HG02623 (cell line): ENCODE results near the gene ACOX3.
"Not testable (repeated sequence)": the region's sequence is repeated elsewhere in the genome, so short reads cannot be mapped to it uniquely, and the experiment has no call there.

Experiments
- ATAC-seq: cut with Tn5 transposase; IDR thresholded peaks from one replicate; pipeline ENCODE4 v1.9.1; 2021; ENCODE audit warnings: moderate library complexity; ENCODE audit not compliant: unreplicated experiment

Gene ACOX3

GRCh38 chr4:8391071-8391470 lies 49.5 kb downstream of the ACOX3 start:
- no peak for ATAC-seq

- no peak for ATAC-seq
Measured at GRCh38 chr4:8390577-8390976, 49.9 kb downstream of the ACOX3 start.

DNA sequence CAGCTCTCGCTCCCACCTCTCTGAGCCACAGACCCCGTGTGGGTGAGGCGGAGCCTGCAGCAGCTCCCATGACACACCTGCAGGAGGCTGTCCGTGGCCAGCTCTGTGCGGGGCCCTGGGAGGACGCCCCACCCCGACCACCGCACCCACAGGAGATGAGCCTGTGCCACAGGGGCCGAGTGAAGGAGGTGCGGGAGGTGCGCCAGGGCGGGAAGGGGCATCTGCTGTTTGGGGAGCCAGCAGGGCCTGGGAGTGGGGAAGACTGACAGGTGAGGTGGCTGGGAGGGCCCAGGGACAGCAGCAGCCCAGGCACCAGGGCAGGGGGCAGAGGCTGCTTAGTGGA lies 52.0 kb downstream of the ACOX3 start:
- ATAC-seq = no peak

- ATAC-seq = no peak
Measured at GRCh38 chr4:8387615-8388527, 52.7 kb downstream of the ACOX3 start.

DNA sequence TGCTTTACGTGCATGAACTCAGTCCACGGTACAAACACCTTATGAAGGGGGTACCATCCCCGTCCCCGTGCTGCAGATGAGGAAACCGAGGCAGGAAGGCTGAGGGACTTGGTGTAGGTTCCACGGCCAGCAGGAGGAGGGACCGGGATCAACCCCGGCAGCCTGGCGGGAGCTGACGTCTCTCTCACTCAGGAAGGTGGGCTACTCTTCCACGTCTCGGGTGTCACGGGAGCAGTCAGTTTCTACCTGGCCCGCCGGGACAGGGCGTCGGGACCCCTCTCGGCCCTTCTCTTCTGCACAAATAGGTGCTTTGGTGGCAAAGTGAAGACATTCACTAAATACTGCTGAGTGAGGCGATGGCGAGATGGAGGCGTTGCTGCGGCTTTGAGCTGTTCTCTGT lies 53.3 kb downstream of the ACOX3 start:
- no peak for ATAC-seq

DNA sequence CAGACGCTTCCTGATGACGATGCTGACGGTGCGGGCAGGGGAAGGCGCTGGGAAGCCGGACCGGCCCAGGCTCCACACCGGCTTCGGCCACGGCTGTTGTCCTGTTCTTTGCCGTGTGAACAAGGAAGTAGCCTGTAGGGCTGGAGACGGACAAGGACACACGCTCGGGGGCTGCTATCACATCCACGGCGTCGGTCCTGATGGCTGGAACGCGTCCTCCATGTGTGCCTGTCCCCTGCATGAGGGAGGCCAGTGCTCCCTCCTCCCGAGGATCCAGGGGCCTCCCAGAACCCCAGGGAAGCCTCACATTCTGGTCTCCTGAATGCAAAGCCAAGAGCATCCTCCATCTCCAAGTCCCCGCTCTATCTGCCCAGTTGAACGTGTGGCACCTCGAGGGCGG lies 53.8 kb downstream of the ACOX3 start:
- ATAC-seq = no peak

- ATAC-seq = not testable (repeated sequence)
Measured at GRCh38 chr4:8386131-8386530, 54.4 kb downstream of the ACOX3 start.

DNA sequence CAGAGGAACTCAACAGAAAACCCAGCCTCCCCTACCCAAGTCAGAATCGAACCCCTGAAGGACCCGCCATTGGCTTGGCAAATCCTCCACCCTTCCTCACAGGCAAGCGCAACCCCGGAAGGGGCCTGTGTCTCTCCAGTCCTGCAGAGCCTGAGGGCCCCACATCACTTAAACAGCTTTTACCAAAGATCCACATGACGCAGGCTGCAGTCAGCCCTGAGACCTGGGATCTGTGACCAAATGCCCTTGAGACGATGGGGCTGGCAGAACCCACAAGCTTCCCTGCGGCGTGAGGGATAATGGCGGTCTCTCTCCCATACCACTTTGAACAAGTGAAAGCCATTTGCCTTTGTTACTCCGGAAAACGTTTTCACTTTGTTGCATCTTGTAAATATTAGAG lies 54.9 kb downstream of the ACOX3 start:
- ATAC-seq = no peak

DNA sequence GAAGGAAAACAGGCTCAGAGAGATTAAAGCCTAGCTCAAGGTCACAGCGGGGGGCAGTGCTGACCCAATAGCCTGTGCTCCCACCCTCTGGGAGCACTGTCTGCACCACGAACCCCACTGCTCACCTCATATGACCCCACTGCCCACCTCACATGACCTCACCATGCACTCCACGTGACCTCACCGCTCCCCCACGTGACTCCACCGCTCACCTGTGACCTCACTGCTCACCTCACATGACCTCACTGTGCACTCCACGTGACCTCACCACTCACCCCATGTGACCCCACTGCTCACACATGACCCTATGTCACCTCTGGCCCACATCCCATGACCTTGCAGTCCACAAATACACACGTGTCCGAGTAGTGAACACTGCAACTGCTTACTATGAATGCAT lies 55.4 kb downstream of the ACOX3 start:
- no peak for ATAC-seq

DNA sequence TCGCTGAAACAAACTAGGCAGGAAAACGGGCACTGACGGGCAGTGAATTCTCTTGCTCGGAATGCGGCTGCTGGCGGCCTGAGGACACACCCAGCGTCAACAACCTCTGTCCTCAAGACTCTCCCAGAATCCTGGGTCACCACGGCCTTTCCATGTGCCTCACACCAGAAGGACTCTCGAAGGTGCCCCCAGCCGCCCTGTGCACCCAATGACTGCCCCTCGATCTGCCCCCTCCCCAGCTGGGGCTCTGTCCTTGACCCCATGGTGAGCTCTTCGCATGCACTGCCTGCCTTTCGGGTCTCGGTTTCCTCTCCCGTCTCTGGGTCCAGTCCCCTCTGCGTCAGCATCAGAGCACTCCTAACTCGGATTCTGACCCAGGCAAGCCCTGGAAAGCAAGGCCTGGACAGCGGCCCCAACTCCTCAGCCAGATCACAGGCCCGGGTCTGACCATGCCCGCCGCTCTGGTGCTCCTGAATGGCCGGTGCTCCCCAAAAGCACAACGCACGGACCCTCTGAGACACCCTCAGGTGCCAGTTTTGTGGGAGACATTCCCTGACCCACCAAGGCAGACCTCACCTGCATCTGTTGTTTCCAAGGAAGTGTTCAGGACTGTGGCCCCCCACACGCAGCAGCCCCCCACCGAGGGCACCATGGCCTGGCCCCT lies 56.0 kb downstream of the ACOX3 start:
- no peak for ATAC-seq

DNA sequence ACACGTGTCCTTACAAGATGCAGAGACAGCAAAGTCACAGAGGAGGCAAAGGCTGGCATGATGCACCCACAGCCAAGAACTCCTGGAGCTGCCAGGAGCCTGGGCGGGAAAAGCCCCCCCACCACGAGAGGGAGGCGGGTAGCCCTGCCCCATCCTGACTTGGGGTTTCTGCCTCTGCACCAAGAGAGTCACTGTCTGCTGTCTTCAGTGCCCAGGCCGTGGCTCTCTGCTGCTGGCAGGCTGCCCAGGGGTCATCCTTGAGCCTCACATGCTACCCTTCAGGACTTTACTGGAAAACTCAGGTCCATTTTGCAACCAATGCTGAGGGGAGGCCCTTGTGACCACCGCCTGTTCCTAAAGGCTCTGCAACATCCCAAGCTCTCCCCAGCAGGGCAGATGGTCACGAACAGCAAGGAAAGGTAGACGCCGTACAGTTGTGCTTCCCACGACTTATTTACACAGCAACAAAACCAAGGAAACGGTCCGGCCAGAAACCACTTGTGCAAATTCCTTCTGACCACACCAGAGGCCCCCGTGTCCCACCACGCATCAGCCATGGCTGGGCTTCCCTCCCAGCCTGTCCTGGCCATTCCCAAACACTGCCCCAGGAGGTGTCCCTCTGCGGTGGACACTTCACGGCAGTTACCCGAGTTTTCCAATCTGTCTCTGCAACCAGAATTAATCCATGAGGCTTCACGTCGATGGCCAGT lies 56.9 kb downstream of the ACOX3 start:
- no peak for ATAC-seq

DNA sequence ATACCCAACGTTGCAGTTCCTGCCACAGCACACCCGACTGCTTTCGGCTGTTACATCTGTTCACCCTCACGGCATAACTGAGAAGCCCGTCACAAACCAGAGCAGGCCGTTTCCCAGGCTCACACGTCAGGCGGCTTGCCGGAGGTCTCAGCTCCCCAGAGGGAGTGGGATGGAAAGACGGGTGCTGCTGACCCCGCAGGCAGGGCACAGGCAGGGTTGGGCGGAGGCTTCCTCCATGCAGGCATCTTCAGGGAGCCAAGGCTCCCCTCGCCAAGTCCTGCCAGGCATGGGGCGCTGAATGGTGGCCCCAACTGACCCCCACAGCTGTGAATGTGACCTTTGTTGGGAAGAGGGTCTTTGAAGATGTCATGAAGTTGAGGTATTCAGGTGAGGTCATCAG lies 57.5 kb downstream of the ACOX3 start:
- ATAC-seq = no peak

DNA sequence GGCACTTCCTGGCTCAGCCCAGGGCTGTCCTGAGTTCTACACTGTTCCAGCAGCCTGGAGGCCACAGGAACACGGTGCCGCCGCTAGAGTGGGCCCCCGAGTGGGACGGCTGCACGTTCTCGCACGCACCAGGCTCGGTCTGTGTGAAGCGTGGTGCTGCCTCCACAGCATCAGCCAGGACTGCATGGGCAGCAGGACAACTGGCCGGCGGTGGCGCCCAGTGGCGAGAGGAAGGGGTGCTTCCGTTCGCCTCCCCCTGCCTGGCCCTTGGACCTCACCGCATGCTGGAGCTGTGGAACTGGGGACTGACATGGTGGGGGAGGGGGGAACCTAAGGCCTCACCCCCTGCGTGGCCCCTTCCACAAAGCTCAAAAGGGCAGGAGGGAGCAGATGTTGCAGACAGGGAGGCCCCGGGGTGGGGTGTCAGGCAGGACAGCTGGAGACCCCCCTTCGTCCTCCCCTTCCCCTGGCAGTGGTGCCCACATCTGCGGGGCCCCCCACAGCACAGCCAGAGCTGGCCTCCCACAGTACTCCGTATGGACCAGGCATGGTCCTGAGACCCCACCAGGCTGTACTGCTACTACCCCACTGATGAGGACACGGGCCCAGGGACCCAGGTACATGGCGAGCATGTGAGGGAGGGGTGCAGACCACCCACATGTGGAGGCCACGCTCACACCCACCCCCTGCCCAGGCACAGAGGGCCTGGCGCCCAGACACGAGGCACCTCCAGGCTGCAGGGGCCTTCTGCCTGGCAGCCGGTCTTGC lies 58.5 kb downstream of the ACOX3 start:
- no peak for ATAC-seq

- ATAC-seq = no peak
Measured at GRCh38 chr4:8380511-8381415, 59.8 kb downstream of the ACOX3 start.

- ATAC-seq = no peak
Measured at GRCh38 chr4:8379771-8380170, 60.8 kb downstream of the ACOX3 start.

GRCh38 chr4:8379281-8379680 lies 61.2 kb downstream of the ACOX3 start:
- ATAC-seq = no peak

DNA sequence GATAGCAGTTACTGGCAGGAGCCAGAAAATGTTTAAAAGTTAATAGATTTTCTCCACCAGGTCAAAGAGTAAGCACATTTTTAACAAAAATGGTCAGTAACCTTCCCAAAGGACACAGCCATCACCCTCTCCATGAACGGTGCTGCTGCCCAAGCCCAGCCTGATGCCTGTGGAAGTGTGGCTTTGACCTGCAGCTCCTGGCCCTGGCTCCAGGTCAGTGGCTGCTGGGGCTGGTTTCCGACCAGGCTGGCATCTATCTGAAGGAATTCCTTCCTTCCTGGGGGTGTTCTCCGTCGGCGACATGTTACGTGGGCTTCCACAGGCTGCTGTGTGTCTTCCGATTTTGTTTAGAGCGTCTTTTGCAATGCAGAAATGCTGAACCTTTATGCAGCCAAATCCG lies 61.7 kb downstream of the ACOX3 start:
- ATAC-seq = no peak

DNA sequence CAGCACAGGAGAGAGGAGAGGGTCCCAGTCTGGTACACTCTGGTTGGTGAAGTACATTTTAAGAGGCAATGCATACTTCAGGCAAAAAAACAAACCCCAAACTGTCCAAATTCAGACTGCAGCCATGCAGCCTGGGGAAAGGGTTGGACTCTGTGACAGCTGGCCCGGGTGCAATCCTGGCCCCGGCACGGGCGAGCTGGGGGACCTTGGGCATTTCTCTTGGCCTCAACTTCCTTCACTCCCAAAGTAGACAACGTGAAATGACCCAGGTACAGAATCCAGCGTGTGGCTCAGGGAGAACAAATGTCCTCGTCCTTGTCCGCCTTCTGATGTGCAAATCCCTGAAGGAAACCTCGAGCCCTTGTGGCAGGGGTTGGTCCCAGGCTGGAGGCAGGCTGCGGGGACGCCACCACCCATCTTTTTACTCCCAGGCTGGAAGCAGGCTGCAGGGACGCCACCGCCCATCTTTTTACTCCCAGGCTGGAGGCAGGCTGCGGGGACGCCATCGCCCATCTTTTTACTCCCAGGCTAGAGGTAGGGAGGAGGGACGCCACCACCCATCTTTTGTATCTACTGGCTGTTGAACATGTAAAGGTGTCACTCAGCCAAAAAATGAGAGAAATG lies 62.3 kb downstream of the ACOX3 start:
- ATAC-seq = no peak
